Testis (tissue), 2 donors: ENCODE measurements around the gene OR6Q1.

ENCODE experiments used
- CTCF ChIP-seq, 3 experiments: fragments of 450-650 bp in 2 of 3; fragments of 200-600 bp in 1 of 3; sonication (generic) in 1 of 3; IDR thresholded peaks; one replicate each; pipeline ENCODE4 v1.5.1; 2016 to 2019; ENCODE audit warnings: antibody characterized with exemption in 3 of 3, mild to moderate bottlenecking in 2 of 3, moderate library complexity in 1 of 3
- POLR2A ChIP-seq: fragments of 450-650 bp; IDR thresholded peaks from one replicate; pipeline ENCODE4 v1.6.1; 2017; ENCODE audit warnings: antibody characterized with exemption, mild to moderate bottlenecking, moderate library complexity

GRCh38 chr11:58039589-58039988, 8.8 kb downstream of the OR6Q1 start:
- no peak for TF ChIP-seq CTCF (IDR thresholded peaks at IDR 0.05)
- TF ChIP-seq POLR2A = no peak
